CD4-positive, alpha-beta T cell treated with Interleukin-6 at 100 ng/mL for 8 hours (primary cell): ENCODE measurements around the gene GRM8.

Experiments
- DNase-seq: peaks from one replicate; pipeline ENCODE4 v3.0.0-alpha.2; 2020; ENCODE audit warnings: mixed read lengths, low spot score

Gene GRM8

GRCh38 chr7:127230192-127230925, 22.4 kb downstream of the GRM8 start:
- no peak for DNase-seq

- DNase-seq = no peak
These were observed 25.9 kb downstream of the GRM8 start for GRCh38 chr7:127226685-127227374.

- DNase-seq = no peak
These were observed 31.0 kb downstream of the GRM8 start for GRCh38 chr7:127221731-127222130.

GRCh38 chr7:127214956-127215718, 37.6 kb downstream of the GRM8 start:
- DNase-seq = no peak

GRCh38 chr7:127209886-127210285, 42.9 kb downstream of the GRM8 start:
- DNase-seq = no peak

GRCh38 chr7:127208860-127209259, 43.9 kb downstream of the GRM8 start:
- no peak for DNase-seq

GRCh38 chr7:127208351-127208750, 44.4 kb downstream of the GRM8 start:
- DNase-seq = no peak

- no peak for DNase-seq
These were observed 44.9 kb downstream of the GRM8 start for GRCh38 chr7:127207806-127208205.

GRCh38 chr7:127207230-127207629, 45.5 kb downstream of the GRM8 start:
- DNase-seq = no peak

GRCh38 chr7:127194571-127194970, 58.2 kb downstream of the GRM8 start:
- DNase-seq = no peak

GRCh38 chr7:127189886-127190285, 62.9 kb downstream of the GRM8 start:
- no peak for DNase-seq

- DNase-seq = no peak
These were observed 63.7 kb downstream of the GRM8 start for GRCh38 chr7:127189074-127189473.

- no peak for DNase-seq
These were observed 65.0 kb downstream of the GRM8 start for GRCh38 chr7:127187740-127188139.

- DNase-seq = no peak
These were observed 66.1 kb downstream of the GRM8 start for GRCh38 chr7:127186686-127187085.

GRCh38 chr7:127177156-127177555, 75.6 kb downstream of the GRM8 start:
- DNase-seq = no peak

- DNase-seq = no peak
These were observed 90.4 kb downstream of the GRM8 start for GRCh38 chr7:127162366-127162765.

- DNase-seq = no peak
These were observed 94.1 kb downstream of the GRM8 start for GRCh38 chr7:127158659-127159058.

- no peak for DNase-seq
These were observed 97.8 kb downstream of the GRM8 start for GRCh38 chr7:127154958-127155357.

GRCh38 chr7:127154101-127154500, 98.6 kb downstream of the GRM8 start:
- no peak for DNase-seq

GRCh38 chr7:127153315-127153714, 99.4 kb downstream of the GRM8 start:
- DNase-seq = no peak

- DNase-seq = no peak
These were observed 100.3 kb downstream of the GRM8 start for GRCh38 chr7:127152423-127152822.

- DNase-seq = no peak
These were observed 101.4 kb downstream of the GRM8 start for GRCh38 chr7:127151379-127151778.

- DNase-seq = no peak
These were observed 102.2 kb downstream of the GRM8 start for GRCh38 chr7:127150543-127150942.
